Measurements from ENCODE around the gene PPFIBP2.

- TF ChIP-seq CTCF (IDR thresholded peaks at IDR 0.05) (no peak), POLR2AphosphoS5 (IDR thresholded peaks at IDR 0.05) (no peak)
Measured at GRCh38 chr11:7686761-7687160, 173.0 kb downstream of the PPFIBP2 start.
